ENCODE results near the gene PHLPP1.

- TF ChIP-seq CTCF (IDR thresholded peaks at IDR 0.05) (no peak), POLR2A (IDR thresholded peaks at IDR 0.05) (no peak)
These were observed 127.6 kb downstream of the PHLPP1 start for GRCh38 chr18:62842898-62843297.

Measured in suprapubic skin (tissue), 3 donors.